Loucy (cell line): ENCODE data around the gene DDIT4.

Experiments used
- CTCF ChIP-seq: fragments of 200-600 bp; sonication (generic); conservative IDR thresholded peaks from 2 replicates; pipeline ENCODE4 v1.5.1; 2014; ENCODE audit warnings: mild to moderate bottlenecking, antibody characterized with exemption, low read length
- EZH2phosphoT487 ChIP-seq: fragments of 200-600 bp; IDR thresholded peaks from 2 replicates; pipeline ENCODE4 v1.6.1; 2018; ENCODE audit warnings: antibody characterized with exemption, mild to moderate bottlenecking, moderate library complexity, borderline replicate concordance

DNA sequence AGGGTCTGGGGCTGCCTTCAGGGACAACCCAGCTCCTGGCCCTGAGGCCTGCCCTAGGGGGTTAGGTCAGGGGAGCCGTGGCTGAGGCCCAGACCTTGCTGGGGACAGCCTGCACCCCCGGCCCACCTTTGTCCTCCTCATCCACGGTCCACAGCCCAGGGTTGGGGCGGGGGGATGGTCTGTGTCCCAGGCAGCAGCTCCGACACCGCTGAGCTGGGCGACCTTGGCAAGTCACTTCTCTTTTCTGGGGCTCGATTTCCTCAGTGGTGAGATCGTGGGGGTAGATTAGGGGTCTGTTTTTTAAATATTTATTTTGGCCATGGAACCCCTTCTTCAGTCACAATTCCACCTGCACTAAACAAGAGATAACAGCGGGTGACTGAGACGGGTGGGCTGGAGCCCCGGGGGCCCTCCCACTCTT is 50.1 kb downstream of the DDIT4 start:
- TF ChIP-seq CTCF: no peak
- TF ChIP-seq EZH2phosphoT487: no peak
